GM12873 (cell line): ENCODE data around the gene VPS33B.

Source experiments
- TF ChIP-seq, protein P1 (sequence below): IDR thresholded peaks from 2 replicates; pipeline ENCODE4 v1.5.1; 2012; ENCODE audit warnings: low read depth, mild to moderate bottlenecking, moderate library complexity, low read length, control low read depth; ENCODE audit not compliant: insufficient read depth; ENCODE audit errors: missing control alignments

VPS33B gene

DNA sequence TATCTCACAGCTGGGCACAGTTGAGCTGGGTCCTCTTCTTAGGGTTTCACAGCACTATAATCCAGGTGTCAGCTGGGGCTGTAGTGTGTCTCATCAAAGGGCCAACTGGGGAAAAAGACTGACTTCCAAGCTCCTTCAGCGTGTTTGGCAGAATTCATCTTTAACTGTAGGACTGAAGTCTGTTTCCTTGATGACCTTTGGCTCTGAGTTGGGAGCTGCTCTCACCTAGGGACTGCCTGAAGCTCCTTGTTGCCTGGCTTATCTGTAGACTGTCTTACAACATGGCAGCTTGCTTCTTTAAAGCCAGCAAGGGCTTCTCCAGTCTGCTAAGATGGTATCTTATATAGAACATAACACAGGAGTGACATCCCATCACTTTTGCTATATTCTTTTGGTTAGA lies 5.3 kb upstream of the VPS33B start:
- TF ChIP-seq, protein P1, sequence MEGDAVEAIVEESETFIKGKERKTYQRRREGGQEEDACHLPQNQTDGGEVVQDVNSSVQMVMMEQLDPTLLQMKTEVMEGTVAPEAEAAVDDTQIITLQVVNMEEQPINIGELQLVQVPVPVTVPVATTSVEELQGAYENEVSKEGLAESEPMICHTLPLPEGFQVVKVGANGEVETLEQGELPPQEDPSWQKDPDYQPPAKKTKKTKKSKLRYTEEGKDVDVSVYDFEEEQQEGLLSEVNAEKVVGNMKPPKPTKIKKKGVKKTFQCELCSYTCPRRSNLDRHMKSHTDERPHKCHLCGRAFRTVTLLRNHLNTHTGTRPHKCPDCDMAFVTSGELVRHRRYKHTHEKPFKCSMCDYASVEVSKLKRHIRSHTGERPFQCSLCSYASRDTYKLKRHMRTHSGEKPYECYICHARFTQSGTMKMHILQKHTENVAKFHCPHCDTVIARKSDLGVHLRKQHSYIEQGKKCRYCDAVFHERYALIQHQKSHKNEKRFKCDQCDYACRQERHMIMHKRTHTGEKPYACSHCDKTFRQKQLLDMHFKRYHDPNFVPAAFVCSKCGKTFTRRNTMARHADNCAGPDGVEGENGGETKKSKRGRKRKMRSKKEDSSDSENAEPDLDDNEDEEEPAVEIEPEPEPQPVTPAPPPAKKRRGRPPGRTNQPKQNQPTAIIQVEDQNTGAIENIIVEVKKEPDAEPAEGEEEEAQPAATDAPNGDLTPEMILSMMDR, result no peak

- TF ChIP-seq, protein P1, result no peak
Measured at GRCh38 chr15:91023720-91024119, 1.3 kb upstream of the VPS33B start.

DNA sequence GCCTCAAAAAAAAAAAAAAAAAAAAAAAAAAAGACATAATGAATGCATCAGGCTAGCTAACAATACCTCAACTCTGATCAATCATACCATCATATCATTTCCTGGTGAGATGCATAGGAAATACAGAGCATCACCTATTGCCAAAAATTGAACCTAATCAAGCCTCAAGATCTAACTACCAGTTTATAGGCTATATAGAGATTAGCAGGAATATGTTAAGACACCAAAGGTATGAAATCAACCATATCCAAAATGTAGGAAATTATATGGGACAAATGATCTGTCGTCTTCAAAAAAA lies 387 bp upstream of the VPS33B start:
- TF ChIP-seq, protein P1, result no peak

DNA sequence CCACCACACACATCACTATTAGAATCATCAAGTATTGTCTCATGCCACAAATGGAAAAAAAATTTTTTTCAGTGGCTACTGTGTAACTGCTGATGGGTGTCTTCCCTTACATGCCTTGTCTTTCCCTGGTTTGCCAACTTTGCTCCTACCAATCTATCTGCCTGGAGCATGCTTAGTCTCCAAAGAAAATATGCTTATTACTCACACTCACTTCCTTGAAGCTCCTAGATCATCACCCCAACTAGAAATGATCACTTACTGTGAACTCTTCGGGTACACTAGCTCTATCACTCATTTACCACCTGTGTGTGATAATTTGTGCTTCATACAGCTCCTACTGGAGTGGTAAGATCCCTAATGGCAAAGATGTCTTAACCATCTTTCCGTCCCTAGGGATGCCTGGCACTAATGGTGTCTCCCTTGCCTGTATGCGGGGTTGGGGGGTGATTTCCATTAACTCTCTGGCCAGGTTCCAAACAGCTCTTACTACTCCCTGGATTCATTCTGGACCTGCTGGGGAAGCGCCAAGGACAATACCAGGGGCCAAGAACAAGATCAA lies 799 bp downstream of the VPS33B start:
- TF ChIP-seq, protein P1, result no peak

GRCh38 chr15:91018158-91018557 lies 4.2 kb downstream of the VPS33B start:
- TF ChIP-seq, protein P1, result no peak

- TF ChIP-seq, protein P1, result no peak
Measured at GRCh38 chr15:91017716-91018115, 4.7 kb downstream of the VPS33B start.

DNA sequence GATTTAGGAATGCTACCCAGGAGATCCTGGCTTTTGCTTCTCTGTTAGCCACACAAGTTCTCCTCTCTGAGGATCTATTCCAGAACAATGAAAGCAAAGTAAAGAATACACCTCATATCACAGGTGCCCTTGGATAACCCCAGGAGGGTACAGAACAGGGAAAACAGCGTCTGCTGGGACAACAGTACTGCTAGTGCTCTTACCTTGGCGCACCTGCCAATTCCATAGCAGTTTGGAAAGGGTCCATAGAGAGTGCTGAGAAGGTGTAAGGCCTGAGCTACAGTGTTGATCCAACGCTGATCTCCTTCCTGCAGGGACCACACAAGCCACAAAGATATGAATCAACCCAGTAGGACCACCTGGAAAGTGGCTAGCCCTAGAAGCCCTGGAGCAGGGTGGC lies 15.1 kb downstream of the VPS33B start:
- TF ChIP-seq, protein P1, result no peak

DNA sequence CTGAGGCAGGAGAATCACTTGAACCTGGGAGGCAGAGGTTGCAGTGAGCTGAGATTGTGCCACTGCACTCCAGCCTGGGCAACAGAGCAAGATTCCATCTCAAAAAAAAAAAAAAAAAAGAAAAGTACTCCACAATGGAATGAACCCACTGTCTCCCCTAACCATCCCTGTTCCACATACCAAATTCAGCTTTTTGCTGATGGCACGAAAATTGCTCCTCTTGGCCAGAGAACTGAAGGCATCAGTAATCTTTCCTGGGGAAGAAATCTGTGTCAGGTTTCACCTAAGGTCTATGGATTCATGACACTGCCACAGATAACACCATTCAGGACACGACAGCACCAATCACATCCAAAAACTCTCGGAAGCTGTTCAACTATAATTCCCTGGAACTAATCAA lies 21.2 kb downstream of the VPS33B start:
- TF ChIP-seq, protein P1, result no peak
